GM20431 (cell line): ENCODE measurements around the gene FIG4.
"Not testable (repeated sequence)": the region's sequence is repeated elsewhere in the genome, so short reads cannot be mapped to it uniquely, and the experiment has no call there.

Source experiments
- in situ Hi-C: fragments of 300-500 bp; cut with MseI, MboI; formaldehyde crosslinking; loops from one replicate; pipeline ENCODE4 v1.15.0; 2020; ENCODE audit warnings: low sequenced_read_pairs; ENCODE audit not compliant: unreplicated experiment

FIG4 gene

DNA sequence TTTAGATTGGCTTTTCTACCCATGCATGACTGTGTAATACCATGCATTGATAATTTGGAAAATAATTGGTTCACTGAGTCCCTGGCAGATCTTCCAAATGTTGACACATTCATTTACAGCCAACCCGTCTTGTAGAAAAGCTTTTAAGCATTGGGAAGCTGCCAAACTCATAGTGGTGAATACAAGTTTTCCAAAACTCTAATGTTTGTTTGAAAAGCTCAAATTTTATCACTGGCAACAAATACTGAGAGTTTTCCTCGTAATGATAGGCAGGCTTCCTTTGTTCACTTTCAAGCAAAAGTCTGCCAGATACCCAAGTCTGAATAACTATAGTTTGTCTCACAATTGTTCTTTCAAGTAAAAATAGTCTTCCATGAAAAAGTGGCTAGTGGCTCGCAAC lies 143.0 kb downstream of the FIG4 start:
- in situ Hi-C loops, result no loop called here

GRCh38 chr6:109834595-109835437 lies 143.7 kb downstream of the FIG4 start:
- in situ Hi-C loops, result no loop called here

- in situ Hi-C loops, result no loop called here
These were observed 148.9 kb downstream of the FIG4 start for GRCh38 chr6:109840034-109840433.

DNA sequence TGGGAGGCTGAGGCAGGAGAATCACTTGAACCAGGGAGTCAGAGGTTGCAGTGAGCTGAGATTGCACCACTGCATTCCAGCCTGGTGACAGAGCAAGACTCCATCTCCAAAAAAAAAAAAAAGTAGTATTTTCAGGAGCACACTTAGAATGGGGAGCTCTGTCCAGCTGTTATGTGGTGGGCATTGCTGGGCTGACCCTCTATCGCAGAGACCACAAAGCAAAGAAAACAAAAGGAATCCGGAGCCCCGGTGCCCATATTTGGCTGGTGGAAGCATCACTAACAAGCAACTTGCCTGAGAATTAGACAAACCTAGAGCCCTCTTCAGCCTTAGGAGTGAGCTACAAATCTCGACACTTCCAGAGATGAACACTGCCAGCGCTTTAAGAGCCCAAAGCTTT lies 149.7 kb downstream of the FIG4 start:
- in situ Hi-C loops, result no loop called here

DNA sequence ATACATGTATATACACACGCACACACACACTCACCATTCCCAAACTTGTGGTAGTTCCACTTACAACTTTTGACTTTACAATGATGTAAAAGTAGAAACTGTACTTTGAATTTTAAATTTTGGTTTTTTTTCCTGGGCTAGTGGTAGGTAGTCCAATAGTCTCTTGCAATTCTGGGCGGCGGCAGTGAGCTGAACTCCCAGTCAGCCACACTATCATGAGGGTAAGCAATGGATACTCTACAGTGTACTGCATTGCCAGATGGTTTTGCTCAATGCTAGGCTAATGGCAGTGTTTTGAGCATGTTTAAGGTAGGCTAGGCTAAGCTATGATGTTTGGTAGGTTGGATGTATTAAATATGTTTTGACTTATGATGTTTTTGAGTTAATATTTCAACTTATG lies 150.8 kb downstream of the FIG4 start:
- in situ Hi-C loops, result no loop called here

GRCh38 chr6:109852713-109853112 lies 161.6 kb downstream of the FIG4 start:
- in situ Hi-C loops, result no loop called here

DNA sequence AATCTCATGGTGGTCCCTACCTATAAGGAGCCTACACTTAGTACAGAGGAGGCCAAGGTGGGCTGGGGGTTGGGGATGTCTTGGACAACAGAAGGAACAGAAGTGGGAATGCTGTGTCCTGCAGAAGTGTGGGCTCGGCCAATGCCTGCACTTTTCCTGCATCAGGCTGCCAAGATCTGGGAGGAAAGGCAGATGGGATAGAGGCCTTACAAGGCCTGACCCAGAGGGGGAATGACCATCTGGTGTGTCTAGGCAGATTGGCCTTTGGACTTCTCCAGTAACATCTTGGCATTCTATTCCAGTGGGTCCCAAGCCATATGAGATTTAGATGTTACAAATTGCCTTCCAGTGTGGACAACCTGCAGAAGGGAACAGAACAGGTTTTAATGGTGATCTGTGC lies 162.3 kb downstream of the FIG4 start:
- in situ Hi-C loops, result no loop called here

GRCh38 chr6:109853951-109854350 lies 162.9 kb downstream of the FIG4 start:
- in situ Hi-C loops, result no loop called here

- in situ Hi-C loops, result no loop called here
These were observed 163.6 kb downstream of the FIG4 start for GRCh38 chr6:109854541-109855308.

DNA sequence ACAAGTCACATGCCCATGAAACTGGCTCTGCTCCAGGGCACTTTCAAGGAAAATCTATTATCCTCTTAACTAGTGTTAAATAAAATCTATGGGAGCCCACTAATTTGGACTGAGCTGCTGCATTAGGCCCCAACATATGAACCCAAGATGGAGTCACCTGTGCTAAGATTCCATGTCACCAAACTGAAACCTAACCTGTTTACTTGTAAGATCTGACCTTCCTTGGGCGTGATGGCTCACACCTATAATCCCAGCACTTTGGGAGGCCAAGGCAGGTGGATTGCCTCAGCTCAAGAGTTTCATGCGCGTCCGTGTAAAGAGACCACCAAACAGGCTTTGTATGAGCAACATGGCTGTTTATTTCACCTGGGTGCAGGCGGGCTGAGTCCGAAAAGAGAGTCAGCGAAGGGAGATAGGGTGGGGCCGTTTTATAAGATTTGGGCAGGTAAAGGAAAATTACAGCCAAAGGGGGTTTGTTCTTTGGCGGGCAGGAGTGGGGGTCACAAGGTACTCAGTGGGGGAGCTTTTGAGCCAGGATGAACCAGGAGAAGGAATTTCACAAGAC lies 164.5 kb downstream of the FIG4 start:
- in situ Hi-C loops, result not testable (repeated sequence)

DNA sequence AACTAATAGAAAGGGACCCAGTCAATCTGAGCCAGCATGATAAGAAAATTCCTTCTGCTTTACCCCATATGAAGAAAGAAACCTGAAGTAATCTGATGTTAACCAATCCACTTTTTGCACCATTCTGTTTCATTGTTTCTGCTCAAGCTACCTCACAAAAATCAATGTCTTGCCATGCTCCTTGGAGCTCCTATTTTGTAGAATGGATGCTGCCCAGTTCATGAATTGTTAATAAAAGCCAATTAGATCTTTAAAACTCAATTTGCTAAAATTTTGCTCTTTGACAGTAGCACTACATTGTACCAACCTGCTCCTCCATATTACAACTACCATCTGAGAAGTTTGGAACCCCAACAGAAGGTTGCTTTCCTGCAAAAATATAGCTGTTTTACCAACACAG lies 170.8 kb downstream of the FIG4 start:
- in situ Hi-C loops, result no loop called here

- in situ Hi-C loops, result no loop called here
These were observed 173.0 kb downstream of the FIG4 start for GRCh38 chr6:109864050-109864449.

GRCh38 chr6:109865968-109866367 lies 174.9 kb downstream of the FIG4 start:
- in situ Hi-C loops, result no loop called here

DNA sequence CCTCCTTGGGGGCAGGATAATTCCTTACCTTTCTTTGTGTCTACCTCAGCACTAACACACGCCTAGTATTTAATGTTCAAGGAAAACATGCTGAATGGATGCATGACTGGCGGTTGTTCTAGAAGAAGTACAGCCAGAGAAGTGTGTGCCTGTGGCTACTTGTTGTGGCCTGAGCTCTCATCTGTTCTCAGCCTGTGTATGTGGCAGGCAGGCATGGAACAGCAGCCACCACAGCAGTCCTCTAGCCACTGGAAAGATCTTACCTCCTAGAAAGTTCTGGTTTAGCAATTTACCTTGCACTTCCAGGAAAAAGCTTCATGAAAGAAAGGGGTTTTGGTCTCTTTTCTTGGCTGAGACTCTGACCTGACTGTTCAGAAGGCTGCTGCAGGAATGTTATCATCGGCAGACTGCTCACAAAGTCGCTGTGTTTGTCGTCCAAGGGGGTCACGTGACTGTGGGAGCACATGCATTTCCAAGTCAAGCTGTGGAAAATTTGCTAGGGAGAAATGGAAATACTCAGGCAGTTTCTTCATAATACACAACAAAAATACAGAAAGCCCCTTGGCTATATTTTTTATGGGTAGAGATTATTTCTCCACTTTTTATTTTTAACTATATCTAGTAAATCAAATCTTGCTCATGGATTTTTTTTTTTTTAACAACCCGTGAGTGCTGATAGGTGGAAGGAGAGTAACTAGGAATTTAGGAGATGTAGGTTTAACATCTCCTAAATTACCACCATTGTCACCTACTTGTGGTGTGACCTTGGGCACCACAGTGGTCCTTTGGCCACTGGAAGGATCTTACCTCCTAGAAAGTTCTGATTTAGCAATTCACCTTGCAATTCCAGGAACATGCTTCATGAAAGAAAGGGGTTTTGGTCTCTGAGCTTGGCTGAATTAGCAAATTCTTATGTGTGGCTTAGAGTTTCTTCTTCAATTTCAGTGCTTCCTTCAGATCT lies 176.2 kb downstream of the FIG4 start:
- in situ Hi-C loops, result no loop called here

DNA sequence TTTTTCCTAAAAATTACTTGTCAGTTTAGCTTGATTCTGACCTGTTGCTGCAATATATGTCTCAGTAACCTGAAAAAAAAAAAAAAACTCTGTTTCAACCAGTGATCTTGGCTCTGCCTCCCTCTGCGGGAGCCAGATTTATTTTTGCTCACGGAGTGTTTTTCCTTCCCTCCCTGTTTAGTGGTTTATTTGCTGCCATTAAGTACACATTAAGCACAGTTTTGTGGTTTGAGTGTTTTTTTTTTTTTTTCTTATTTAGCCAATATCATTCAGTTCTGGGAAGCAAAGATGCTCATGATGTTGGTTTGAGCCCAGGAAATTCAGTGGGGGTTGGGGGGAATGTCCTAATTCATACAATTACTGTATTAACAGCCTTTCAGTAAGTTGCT lies 176.9 kb downstream of the FIG4 start:
- in situ Hi-C loops, result no loop called here

DNA sequence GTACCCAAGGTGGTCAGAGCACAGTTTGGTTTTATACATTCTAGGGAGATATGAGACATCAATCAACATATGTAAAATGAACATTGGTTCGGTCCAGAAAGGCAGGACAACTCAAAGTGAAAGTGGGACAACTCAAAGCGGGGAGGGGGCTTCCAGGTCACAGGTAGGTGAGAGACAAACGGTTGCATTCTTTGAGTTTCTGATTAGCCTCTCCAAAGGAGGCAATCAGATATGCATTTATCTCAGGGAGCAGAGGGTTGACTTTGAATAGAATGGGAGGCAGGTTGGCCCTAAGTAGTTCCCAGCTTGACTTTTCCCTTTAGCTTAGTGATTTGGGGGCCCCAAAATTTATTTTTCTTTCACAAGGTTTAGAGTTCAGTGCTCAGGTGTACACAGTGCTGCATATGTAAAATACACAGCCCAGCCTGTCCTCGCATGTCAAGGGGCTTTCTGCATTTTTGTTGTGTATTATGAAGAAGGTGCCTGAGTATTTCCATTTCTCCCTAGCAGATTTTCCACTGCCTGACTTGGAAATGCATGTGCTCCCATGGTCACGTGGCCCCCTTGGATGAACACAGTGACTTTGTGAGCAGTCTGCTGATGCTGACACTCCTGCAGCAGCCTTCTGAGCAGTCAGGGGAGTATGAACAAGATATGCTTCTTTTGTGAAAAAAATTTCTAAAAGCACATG lies 178.4 kb downstream of the FIG4 start:
- in situ Hi-C loops, result not testable (repeated sequence)

DNA sequence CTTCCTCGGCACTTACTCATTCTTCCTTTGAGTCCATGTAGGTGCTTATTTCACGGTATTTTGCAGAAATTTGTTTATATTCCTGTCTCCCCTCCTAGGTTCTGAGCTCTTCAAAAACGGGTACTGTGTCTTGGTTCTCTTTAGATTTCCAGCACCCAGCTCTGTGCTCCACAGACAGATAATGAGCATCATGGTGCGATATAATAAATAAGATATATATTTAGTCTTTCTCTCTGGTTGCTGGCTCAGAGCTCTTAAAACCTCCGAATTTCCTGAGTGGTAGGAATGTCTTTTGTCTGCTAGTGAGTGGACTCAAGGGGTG lies 179.0 kb downstream of the FIG4 start:
- in situ Hi-C loops, result no loop called here

DNA sequence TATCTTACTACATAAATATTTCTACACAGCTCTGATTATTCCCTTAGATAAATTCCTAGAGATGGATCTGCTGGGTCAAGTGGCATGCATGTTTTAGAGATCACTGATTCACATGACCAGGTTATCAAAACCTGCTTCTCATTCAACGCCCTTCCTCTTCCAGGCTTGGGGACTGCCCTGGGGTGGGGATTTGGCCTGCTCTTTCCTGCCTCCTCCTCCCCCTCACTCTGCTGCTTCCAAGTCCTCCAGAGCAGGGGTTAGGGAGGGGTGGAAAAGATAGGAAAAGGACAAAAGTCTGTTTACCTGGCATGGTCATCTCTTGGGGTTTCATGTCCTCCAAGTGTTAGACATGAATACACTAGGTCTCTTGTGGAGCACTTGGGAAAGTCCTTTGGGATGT lies 181.5 kb downstream of the FIG4 start:
- in situ Hi-C loops, result no loop called here

- in situ Hi-C loops, result no loop called here
These were observed 182.0 kb downstream of the FIG4 start for GRCh38 chr6:109872968-109873545.
